ENCODE data around the gene NKAIN2.
"Not testable (repeated sequence)": the region's sequence is repeated elsewhere in the genome, so short reads cannot be mapped to it uniquely, and the experiment has no call there.

Gene NKAIN2

DNA sequence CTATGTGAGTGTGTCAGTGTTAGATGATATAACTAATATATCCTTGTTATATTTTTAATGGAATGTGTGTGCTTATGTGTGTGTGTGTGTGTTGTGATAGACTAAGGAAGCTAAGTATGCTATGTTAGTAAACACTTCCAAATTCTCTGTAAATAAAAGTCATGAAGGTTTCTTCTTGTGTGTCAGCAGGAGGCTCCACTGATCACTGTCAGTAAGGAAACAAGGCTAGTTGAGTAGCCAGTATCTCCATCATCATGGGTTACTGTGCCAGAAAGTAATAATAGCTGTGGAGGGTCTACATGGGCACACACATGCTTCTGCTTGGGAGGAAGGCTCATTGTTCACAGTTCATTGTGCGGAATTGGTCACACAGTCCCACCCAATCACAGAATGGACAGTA lies 855.8 kb downstream of the NKAIN2 start:
- no peak for DNase-seq

DNA sequence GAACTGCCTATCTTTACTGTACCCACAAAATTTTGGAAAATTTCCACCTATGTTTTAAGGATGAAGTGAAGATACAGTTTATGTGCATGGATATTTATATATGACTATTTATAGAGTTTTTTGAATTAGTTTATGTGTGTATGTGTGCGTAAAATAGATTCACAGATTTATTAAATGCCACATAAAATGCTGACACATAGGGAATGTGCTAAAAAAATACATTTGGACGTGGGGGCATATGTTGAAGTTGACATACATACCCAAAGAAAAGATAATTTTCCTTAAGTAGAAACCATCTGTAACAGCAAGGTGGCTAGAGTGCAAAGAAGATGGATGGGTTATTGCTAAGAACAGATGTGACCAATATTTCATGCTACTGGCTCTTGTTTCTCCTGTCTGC lies 856.5 kb downstream of the NKAIN2 start:
- DNase-seq: no peak

DNA sequence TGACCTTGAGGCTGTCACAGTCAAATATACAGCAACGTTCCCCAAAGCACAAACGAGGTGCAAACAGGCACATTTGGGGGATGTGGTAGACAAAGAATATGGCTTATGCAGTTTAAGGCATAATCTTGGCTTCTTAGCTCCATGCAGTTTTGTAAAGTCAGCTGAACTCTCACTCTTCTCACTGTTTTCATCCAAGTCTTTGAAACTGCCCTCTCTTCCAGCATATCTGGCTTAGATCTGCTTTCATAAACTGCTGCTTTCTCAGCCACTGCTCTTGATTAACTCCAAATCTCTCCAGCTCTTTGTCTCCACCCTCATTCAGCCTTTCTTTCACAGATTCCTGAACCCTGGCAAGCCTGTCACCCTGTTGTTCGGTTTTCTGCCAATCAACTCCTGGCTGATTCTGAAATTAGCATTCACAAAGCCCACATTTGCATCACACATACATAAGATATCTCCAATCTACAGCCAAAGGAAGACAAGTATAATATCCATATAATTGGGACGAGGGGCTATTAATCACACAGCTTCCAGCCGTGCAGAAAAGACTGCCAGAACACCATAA lies 857.5 kb downstream of the NKAIN2 start:
- DNase-seq: no peak

DNA sequence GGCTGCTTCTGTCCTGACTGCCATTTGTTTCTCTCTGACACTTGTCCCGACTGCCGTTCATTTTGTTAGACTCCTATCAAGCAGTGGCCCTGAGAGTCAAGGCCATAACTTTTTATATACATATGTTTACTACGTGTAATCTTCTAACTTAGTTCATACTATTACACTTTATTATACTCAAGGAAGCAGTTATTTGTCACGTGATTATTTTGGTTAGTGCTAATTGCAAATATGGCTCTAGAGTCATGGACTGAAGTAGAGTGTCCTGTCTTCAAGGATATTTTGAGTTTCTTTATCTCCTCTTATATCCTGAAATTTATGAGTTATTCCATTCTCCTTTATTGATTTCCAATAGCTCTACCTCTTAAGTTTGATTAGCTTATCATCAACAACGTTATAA lies 864.4 kb downstream of the NKAIN2 start:
- no peak for DNase-seq

DNA sequence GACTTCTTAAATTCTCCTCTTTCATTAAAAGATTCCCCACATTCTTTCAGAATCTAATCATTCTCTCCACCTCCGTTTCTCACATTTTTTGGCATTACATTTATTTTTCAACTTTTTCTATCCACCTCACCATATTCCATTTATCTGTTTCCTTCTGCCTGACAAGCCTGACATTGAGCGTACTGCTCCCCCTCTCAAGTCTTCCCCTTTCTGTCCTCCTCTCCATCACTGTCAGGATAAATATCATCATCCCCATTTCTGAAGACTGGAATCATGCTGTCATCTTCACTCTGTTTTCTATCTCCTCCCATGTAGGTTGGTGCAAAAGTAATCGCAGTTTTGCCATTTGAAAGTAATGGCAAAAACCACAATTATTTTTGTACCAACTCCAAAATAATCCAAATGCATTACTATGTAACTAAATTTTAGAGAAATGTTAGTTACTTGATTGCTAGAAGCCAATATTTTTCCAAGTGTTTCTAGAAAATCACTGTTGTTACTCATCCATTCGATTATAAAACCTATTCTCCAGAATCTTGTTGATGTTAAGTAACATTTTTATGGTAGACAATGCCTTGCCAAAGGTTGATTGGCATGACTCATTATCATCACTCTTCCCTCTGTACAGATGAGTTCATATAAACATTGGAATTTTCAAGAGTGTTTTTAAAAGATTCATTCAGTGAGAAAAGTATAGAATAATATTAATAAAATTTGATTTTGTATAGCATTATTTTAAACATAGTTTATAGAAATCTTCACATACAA lies 866.2 kb downstream of the NKAIN2 start:
- no peak for DNase-seq

DNA sequence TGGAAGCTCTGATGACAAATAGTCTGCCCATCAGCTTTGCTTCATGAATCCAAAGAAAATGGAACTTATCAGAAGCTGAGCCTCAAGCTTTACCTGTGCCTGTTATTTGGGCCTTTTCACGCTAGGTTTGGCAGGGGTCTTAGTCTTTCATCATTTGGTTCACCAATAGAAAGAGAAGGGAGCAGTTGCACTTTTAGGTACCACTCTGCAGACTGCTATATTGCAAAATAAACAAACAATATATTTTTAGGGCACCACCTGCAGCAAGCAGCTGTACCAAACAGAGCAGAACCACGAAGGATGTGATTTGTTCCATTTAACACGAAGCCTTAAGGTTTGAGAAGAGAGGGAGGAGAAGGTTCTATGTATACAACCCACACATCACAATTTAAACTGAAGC lies 867.1 kb downstream of the NKAIN2 start:
- DNase-seq: no peak

DNA sequence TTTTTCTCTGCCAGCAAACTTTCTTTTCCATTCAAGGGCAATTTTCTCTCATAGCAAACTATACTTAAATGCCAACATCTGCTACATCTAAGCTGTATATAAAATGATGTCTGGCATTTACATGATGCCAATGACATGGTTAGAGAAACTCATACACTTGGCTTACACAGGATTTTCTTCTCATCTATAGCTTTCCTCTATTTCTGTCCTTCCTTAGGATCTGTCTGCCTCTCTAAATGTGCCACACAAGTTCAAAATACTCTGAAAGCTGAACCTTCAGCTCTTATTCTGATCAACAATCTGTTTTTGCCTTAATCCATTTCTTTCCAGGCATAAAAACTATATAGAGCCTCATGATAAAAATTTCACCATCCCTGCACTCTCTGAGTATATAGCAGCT lies 867.7 kb downstream of the NKAIN2 start:
- no peak for DNase-seq

DNA sequence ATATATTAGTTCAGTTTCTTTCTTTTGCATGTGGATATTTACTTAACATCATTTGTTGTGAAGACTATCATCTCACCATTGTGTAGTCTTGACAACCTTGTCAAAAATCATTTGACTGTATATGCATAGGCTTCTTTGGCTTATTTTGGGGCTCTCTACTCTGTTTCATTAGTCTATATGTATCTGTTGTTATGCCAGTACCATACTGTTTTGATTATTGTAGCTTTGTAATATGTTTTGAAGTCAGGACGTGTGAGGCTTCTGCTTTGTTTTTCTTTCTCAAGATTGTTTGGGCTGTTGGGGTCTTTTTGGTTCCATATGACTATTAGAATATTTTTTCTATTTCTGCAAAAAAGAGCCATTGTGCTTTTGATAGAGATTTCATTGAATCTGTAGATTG lies 870.4 kb downstream of the NKAIN2 start:
- no peak for DNase-seq

DNA sequence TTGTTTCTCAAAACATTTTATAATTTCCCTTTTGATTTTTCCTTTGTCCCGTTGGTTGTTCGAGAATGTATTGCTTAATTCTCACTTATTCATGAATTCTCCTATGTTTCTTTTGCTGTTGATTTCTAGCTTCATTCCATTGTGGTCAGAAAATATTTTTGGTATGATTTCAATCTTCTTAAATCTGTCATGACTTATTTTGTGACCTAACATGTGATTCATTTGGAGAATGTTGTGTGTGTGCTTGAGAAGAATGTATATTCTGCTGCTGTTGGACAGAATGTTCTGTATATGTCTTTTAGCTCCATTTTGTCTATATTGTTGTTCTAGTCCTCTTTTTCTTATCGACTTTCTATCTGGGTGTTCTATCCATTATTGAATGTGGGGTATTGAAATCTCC lies 872.4 kb downstream of the NKAIN2 start:
- no peak for DNase-seq

DNA sequence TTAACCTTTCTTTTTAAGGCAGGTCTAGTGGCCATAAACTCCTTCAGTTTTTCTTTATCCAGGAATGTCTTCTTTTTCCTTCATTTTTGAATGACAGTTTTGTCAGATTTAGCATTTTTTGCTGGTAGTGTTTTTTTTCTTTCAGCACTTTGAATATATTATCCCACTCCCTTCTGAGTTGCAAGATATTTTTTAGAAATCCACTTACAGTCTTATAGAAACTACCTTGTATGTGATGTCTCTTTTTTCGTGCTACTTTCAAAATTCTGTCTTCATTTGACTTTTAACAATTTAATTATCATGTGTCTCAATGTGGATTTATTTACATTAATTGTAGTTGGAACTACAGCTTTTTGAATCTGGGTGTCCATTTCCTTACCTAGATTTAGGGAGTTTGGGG lies 874.2 kb downstream of the NKAIN2 start:
- no peak for DNase-seq

DNA sequence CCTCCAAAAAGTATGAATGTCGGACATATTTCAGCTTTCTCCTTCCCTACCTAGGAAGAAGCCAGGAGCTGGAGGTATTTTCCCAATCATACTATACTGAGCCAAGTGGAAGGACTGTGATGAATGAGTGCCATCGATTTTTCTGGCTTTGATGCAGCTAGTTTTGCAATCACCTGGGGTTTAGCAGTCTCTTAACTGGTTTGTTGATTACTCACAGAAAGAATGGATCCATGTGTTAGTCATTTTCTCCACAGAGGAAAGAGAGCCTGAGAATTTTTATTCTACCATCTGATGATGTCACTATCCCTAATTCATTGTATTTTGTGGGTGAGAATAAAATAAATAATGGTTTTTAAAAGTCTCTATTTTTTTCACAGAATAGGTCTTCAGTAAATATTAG lies 875.7 kb downstream of the NKAIN2 start:
- no peak for DNase-seq

DNA sequence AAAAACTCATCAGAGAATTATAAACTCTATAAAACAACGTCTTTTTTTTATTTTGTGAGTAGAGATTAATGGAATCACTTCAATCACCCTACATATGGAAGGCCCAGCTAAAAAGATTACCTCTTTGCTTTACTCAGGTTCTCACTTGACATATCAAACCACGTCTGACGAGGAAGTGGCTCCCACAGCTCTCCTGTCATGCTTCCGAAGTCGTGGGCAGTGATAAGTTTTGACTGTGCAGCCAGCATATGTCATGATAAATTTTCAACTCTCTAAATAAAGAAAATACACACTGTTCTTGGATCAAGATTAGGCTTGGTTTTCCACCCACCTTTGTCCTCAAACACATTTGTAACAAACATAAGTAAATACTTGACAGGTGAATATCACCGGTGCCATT lies 879.1 kb downstream of the NKAIN2 start:
- no peak for DNase-seq

DNA sequence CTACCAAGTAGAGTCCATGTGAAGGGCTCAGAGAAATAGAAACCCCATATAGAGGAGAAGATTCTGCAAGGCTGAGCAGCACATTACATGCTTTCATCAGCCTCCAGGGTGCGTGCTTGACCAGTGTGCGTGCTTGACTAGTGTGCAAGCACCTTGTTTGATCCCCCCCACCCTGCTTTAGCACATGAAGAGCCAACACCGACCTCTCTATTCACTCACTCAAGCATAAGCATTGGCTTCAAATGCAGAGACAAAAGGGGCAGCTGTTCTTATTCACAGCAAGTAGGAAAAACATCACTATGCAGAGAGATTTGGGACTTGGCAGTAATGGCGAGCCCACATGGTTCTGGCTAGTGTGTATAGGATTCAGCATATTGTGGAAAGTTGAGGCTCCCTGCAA lies 879.8 kb downstream of the NKAIN2 start:
- no peak for DNase-seq

DNA sequence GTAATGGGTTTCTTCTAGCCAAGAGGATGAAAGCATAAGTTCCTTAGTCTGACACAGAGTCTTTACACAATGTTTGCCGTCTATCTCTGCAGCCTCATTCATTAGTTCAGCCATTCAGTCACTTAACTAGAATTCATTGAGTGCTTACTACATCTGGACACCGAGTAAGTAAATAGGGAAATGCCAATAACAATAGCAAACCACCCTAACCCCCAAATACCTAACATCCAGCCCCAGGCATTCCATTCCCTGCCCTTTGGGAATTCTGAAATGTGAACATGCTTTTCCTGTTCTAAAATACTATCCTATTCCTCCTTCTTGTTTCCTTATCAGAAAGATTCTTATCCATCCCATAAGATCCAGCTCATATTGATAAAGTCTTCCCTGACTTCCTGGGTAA lies 881.0 kb downstream of the NKAIN2 start:
- DNase-seq: no peak

DNA sequence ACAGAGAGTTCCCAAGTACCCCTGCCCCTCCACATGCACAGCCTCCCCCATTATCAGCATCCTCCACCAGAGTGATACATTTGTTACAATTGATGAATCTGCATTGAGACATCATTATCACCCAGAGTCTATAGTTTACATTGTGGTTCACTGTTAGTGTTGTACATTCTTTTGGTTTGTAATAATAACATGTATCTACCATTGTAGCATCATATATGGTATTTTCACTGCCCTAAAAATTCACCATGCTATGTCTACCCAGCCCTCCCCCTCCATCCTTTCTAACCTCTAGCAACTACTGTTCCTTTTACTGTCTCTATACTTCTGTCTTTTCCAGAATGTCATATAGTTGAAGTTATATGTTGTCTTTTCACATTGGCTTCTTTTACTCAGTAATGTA lies 884.7 kb downstream of the NKAIN2 start:
- no peak for DNase-seq

DNA sequence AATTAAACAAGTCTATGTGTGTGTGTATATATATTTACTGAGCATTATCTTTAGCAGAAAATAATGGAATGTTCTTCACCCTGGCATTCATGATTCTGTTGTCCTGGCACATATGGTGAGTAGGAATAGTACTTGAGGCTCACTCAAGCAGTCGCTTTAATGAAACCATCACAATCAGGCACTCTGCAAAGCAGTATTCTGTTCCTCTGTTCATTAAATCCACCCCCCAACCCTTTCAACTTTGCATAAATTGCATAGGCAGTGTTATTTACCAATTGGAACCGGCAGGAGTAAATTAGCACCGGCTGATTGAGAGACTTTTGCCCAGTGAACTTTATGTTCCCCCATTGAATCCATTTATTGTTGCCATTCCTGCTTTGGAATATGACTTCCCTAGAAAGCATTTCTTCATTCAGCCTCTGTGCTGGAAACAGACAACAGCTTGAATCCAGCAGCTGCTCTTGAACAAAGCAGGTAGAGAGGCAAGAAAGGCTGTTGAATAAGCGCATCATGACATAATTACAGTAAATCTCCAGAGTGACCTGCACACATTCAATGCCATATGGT lies 890.6 kb downstream of the NKAIN2 start:
- no peak for DNase-seq

DNA sequence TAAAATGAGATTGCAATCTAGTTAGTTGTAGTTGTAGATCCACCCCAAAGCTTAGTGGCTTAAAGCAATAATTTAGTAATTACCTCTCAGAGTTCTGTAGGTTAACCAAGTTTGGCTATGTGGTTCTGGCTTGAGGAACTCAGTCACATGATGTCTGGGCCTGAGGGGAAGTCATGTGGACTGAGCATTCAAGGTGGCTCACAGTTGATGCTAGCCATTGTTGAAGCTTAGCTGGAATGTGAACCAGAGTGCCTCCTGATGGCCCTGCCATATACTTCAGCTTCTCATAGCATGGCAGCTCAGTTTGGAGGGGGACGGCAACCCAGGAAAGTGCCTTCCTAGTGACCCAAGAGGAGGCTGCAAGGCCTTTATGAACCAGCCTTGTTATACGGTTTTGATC lies 895.4 kb downstream of the NKAIN2 start:
- no peak for DNase-seq

DNA sequence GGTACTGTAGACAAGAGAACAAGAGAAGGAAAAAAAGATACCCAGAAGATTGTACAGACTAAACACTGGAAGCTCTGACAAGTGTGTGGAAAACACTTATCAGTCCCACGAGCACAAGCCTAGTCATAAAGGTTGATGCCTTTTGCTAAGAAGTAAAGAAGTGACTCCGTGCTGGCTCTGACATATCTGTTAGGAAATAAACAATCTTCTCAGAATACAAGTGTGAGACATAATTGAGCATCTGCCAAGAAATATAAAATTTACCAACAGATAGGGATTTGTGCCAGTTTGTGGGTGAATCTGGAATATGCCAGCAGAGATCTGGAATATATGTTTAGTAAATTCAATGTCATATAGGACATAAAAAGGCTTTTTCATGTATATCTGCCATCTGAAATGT lies 899.9 kb downstream of the NKAIN2 start:
- no peak for DNase-seq

DNA sequence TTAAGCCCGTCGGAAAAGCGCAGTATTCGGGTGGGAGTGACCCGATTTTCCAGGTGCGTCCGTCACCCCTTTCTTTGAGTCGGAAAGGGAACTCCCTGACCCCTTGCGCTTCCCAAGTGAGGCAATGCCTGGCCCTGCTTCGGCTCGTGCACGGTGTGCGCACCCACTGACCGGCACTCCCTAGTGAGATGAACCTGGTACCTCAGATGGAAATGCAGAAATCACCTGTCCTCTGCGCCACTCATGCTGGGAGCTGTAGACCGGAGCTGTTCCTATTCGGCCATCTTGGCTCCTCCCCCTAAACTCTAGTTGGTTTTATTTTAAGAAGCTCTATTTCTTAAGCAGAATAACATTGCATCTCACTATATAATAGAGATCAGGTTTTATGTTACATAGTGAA lies 908.9 kb downstream of the NKAIN2 start:
- not testable (repeated sequence) for DNase-seq

DNA sequence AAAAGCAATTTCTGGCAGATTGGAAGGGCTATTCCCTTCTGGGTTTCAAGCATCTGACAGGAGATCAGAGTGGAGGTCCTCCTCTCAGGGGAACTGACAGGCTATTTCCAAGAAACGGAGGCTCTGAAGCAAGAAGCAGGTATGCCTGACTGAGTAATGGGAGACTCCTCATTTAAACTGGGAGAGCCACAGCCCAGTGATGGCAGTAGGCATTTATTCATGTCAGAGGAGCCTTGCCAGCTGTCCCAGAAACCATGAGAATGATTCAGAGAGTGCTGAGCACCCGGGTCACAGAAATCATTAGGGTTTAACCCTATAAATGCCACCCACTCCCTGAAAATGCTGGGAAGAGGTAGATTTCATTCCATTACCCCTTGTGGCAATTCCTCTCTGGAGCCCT lies 911.1 kb downstream of the NKAIN2 start:
- no peak for DNase-seq

DNA sequence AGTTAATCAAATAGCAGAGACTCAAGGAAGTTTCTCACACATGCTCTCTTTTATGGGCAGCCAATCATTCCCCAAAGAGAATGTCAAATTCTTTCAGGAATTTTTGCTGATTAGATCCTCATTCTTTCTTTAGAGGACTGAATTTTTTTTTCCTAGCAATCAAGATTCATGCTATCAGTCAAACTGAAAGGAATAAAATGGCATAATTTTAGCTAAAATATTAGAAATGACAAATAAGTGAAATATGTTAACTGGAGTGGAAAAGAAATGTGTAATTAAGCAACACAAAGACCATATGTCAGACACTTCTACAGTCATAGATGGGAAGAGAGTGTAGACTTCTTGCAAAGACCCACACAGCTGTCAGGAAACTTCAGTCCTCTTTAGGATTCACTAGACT lies 916.2 kb downstream of the NKAIN2 start:
- no peak for DNase-seq

DNA sequence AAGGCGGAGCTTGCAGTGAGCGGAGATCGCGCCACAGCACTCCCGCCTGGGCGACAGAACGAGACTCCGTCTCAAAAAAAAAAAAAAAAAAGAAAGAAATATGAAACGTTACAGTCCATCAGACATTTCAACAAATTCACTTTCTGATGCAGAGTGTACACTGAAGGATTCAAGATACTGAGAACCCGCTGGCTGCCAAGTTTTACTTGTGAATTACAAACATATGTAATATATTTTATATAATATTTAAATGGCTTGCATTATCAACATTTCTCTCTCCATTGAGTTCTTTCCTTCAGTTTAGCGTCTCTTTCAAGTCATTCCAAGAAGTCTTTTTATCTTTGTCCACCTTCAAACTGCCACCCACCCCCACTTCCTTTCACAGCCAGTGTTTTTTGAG lies 917.7 kb downstream of the NKAIN2 start:
- no peak for DNase-seq

DNA sequence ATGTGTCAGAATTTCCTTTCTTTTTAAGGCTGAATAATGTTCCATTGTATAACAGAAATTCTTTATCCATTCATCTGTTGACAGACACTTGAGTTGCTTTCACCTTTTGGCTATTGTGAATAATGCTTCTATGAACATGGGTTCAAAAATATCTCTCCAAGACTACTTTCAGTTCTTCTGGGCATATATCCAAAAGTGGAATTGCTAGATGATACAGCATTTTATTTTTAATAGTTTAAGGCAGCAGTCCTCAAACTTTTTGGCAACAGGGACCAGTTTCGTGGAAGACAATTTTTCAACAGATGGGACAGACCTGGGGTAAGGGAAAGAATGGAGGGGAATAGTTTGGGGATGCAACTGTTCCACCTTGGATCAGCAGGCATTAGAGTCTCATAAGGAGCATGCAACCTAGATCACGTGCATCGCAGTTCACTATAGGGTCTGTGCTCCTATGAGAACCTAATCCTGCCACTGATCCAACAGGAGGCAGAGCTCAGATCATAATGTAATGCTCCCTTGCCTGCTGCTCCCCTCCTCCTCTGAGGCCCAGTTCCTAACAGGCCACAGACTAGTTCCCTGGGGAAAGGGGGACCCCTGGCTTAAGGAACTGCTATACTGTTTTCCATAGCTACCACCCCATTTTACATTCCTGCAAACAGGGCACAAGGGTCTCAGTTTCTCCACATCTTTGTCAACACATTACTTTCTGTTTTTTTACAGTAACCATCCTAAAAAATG lies 918.6 kb downstream of the NKAIN2 start:
- DNase-seq: no peak

DNA sequence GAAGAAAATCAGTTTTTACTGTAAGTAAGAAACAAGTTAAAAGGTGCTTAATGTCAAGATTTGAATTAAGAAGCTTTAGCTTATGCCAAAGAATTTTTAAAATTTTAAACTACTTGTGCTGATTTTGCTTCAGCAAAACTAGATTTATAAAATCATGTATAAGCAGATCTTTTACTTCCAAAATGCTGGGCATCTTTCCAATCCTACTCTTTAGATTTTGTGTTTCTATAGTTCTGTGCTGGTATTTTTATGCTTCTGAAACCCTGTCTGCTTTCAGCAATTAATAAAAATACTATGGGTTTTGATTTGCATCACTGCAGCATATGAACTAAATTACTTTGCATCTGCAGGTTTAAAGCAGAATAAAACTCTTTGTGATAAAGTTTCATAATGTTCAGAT lies 920.0 kb downstream of the NKAIN2 start:
- DNase-seq: no peak

Measured in activated CD4-positive, alpha-beta T cell treated with anti-CD3 and anti-CD28 coated beads for 1 hour (primary cell).